ENCODE results near the gene PLA2G6.

The PLA2G6 gene, protein sequence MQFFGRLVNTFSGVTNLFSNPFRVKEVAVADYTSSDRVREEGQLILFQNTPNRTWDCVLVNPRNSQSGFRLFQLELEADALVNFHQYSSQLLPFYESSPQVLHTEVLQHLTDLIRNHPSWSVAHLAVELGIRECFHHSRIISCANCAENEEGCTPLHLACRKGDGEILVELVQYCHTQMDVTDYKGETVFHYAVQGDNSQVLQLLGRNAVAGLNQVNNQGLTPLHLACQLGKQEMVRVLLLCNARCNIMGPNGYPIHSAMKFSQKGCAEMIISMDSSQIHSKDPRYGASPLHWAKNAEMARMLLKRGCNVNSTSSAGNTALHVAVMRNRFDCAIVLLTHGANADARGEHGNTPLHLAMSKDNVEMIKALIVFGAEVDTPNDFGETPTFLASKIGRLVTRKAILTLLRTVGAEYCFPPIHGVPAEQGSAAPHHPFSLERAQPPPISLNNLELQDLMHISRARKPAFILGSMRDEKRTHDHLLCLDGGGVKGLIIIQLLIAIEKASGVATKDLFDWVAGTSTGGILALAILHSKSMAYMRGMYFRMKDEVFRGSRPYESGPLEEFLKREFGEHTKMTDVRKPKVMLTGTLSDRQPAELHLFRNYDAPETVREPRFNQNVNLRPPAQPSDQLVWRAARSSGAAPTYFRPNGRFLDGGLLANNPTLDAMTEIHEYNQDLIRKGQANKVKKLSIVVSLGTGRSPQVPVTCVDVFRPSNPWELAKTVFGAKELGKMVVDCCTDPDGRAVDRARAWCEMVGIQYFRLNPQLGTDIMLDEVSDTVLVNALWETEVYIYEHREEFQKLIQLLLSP

GRCh38 chr22:38181453-38182200 lies at the start of gene PLA2G6:
Gene PLA2G6, minus strand, starts transcription at chr22:38181830. Its CDS starts 12,404 bp downstream, at chr22:38169426.
- peak; percentile 97 for DNase-seq

- DNase-seq, result no peak
Measured at GRCh38 chr22:38230916-38231315, 49.3 kb upstream of the PLA2G6 start.

DNA sequence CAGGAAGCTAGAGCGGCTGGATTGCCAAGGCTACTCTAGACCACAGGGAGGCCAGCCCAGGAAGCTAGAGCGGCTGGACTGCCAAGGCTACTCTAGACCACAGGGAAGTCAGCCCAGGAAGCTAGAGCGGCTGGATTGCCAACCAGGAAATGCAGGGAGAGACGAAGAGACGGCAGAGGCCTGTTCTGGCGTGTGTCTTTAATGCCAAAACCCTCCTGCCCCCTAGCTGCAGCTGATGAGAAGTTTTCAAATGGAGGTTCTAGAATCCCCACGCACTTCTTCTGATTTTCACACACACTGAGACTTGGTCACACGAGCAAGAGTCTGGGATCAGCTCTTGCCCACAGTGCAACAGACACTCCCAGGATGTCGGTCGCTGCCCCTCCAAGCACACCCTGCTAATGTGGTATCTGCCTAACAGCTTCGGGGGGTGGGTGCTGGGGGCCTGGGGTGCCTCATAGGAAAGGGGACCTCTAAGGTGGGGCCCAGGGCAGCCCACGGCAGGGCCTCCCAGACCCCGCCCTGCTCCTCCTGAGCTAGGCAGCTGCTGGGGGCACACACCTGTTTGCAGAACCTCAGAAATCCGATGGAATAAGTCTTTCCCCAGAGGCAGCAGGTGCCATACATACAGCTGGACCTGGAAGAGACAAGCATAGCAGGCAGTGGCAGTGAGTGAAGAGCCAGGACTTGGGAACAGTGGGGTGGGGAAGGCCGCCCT lies 48.6 kb upstream of the PLA2G6 start:
- no peak for DNase-seq

GRCh38 chr22:38228873-38229740 lies 47.5 kb upstream of the PLA2G6 start:
- DNase-seq, result no peak

DNA sequence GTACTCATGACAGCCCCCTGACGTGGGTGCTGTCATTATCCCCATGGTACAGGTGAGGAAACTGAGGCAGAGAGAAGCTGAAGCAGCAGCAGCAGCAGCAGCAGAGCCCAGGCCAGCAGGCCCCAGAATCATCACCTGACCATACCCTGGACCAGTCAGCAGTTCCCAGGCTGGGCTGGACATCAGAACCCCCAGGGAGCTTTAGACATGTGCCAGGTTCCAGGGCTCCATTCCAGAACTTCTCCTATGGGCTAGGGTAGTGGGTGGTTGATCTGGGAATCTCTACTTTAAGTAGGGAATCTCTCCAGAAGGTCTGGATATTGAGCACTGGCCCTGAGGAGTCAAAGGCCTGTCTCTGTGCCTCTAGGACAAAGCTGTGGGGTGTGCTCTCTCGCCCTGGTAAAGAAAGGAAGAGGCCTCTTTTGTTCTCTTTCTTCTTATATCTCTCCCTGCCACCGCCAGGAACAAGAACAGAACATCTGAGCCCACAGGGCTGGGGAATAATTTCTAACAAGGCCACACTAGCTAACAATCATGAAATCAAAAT lies 46.8 kb upstream of the PLA2G6 start:
- DNase-seq, result no peak

DNA sequence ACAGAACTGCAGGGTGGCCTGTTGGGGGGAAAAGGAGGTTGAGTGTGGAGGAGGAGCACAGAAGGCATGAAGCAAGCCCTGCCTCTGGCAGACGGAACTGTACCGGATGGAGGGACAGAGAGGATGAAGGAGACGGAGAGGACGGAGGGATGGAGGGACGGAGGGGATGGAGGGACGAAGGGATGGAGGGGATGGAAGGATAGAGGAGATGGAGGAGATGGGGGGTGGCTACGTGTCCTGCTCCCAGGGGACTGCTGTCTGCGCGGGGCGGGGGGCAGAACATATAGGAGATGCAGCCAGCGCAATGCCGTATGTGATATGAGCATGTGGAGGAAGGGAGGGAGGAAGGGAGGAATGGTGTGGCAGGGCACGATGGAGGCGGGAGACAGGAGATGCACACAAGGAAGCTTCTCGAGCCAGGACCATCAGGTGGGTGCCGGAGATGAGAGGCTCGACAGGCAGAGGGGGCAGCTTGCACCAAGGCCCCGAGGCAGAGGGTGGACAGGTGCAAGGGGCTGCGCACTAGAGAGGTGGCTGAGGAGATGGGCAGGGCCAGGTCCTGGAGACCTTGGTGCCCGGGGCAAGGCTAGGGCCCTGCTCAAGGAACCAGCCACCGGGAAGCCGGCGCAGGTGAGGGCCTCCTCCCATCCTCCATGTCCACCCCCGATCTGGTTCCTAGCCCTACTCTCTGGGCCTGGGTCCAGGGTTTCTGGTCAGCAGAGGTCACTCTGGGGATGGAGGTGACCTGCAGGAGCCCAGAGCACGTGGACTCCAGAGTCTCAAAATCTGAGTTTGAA lies 45.4 kb upstream of the PLA2G6 start:
- DNase-seq, result no peak

DNA sequence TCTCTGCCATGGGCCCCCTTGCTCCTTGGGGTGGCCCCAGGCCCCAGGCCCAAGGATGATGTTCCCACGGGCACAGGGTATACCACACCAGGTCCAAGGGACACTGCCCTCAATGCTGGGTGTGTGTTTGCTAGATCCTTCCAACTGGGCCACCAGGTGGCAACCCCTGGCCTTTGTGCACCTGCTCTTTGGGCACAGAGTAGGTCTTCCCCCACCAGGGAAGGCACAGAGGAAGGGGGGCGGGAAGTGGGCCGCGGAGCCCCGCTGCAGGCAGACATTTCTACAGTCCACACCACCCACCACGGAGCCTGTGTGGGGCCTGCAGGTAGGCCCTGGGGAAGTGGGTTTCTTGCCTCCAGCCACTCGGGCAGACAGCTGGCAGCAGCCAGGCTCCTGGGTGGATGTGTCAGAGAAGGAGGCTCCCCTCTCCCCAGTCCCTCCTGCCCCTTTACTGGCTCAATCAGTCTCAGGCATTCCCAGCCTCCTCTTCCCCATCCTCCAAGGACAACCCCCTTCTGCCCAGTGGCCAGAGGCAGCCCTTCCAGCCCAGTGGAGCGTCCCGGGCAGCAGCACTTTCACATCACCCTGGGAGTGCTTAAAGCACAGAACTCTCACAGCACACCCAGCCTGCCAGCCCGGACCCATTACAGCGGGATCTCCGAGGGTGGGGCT lies 41.8 kb upstream of the PLA2G6 start:
- DNase-seq, result no peak

GRCh38 chr22:38222797-38223119 lies 41.1 kb upstream of the PLA2G6 start:
- DNase-seq, result no peak

DNA sequence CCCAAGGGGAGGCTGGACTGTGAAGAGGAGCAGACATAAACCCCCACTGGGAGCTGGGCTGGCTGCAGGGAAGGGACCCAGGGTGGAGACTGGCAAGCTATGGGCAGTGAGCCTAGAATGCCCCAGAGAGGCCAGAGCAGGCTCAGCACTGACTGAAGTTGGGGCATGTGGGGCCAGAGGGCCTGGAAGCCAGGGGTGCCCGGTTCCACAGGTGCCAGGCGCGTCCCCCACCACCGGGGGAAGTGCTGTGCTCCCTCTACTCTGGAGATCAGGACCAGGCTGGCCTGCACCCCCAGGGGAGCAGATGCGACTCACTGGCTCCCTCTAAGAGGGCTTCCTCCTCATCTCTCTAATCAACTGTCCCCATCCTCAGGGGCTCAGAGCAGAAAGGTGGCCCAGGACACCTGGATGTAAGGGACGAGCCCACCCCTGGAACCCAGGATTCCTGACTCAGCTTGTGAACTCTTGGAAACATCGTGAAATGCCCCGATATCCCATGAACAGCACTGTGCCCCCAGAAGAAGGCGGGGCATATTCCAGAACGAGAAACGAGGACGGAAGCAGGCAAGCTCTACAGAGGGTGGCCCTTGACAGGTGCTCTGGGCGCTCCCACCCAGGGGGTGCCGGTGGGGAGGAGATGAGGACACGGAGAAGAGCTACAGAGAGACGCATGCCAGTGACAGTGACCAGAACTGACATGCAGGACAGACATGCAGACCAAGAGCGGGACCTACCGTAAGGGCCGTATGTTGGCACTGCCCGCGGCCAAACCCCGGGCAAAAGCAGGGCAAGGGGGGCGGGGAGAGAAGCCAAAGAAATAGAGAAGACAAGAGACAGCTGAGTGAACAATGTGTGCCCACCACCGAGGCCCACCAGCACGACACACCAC lies 40.5 kb upstream of the PLA2G6 start:
- DNase-seq, result no peak

GRCh38 chr22:38221407-38221806 lies 39.8 kb upstream of the PLA2G6 start:
- no peak for DNase-seq

DNA sequence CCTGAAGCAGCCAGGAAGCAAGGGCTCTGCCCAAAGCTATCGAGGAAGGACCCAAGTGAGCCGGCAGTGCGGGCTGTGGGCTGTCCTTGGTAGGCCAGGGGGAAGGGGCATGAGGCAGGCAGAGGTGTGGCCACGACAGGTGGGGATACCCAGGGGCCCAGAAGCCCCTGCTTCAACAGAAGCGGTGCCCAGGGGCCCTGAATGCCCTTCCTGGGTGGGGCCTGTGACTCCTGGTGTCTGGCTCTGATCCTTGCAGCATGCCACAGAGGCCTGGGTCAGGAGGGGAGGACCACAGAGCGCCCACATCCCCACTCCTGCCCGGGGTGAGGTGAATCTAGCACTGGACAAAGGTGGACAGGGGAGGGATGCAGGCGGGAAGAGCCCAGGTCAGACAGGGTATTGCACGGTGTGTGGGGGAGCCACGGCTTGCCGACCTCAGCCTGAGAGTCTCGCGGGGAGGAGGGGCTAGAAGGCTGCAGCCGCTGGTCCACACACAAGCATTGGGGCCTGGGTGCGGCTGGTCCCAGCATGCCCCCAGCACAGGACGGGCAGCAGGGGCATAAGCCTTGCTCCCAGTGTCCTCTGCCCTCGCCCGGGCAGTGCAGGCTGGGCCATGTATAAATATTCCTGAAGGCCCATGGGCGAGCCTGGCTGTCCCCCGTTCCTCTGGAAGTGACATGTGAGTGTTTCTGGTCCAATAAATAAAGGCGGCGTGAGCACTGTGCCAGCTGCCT lies 39.2 kb upstream of the PLA2G6 start:
- DNase-seq, result no peak

DNA sequence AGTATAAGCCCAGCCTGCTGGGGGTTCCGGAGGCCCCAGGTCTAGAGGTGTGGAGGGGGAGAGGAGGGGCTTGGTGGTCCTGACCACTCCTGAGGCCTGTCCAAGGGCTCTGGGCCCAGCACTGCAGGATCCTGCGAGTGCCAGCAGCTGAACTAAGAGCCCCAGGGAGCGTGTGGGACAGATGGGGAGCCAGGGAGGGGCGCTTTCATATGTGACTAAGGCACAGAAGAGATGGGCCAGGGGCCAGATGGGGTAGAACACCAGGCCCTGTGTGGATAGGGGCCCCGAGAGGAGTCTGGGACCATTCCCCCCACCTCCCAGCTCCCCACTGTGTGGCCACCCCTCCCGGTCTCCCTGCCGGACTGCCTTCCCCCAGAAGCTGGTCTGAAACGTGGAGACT lies 38.5 kb upstream of the PLA2G6 start:
- DNase-seq, result no peak

- no peak for DNase-seq
Measured at GRCh38 chr22:38219632-38220031, 38.0 kb upstream of the PLA2G6 start.

DNA sequence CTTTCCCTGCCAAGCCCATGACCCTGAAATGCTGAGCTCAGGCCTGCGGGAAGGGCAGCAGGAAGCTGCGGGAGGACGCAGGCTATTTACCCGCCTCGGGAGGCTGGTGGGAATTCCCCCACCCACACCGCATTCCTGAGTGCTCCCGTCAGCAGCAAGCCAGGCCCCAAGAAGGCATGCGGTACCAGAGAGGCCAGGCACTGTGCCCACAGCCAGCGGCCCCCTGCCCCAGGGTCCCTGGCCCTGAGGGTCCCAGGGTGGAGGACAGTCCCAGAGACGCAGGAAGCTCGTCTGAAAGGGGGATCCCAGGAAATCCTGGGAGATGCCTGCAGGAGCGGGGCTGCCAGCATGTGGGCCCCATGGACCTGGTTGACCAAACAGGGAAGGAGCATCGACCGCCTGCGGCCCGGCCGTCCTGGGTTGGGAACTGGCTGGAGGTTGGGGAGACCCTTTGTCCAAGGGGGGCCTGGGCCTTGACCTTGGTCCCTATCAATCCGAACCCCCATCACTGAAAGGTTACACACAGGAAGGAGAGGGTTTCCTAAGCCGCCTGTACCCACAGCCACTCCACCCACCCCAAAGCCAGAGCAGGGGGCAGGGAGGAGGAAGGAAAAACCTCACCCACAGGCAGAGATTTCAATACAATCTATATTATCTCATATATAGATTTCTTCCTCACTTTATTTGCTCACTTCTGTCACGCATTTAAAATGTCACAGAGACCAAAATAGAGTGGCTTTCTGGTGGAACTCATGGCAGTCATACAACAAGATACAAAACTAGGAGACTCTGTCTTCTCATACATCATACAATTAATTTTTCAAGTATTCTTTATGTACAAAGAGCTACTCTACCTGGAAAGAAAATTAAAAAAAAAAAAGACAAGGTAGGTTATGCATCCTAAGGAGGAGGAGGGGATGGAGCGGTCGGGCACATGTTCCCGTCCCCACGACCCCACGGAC lies 37.3 kb upstream of the PLA2G6 start:
- no peak for DNase-seq

DNA sequence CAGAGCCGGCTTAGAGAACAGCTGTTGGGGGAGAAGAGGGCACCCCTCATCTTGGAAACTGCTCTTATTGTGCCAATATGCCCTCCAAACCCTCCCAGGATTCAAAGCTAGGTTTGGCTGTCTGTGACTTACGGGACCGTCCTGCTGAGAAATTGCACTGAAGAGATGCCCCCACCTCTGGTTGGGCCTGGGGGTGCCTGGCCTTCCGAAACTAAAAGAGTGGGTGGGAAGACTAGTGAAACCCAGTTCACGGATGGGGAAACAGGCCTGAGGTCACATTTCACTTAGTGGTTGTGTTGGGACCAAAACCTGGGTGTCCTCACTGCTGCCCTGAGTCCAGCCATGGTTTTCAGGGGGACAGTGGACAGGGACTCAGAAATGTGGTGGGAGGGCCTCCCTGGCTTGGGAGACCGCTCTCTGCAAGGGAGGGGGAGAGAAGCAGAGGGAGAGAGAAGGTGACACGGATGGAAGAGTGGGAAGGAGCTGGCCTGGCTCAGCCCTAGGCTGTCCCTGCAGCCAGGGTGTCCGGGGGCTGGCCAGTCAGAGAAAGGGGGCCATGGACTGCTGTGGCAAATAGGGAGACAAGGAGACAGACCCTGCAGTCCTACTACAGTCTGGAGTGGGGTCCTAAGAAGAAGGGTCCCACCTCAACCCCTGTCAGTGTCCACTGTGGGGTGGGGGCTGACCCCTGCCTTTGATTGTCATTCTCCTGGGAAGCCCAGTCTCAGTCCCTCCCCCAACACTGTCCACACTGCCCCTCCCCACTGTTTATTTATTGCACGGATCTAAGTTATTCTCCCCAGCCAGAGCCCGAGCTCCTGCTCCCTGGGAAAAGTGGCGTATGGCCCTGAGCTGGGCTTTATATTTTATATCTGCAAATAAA lies 33.8 kb upstream of the PLA2G6 start:
- no peak for DNase-seq
